GM21717 (cell line): Measurements from ENCODE around the gene GPX3.

Source experiments
- ATAC-seq: cut with Tn5 transposase; IDR thresholded peaks from one replicate; pipeline ENCODE4 v1.9.1; 2021; ENCODE audit warnings: mild to moderate bottlenecking, moderate library complexity; ENCODE audit not compliant: unreplicated experiment

GPX3 gene

DNA sequence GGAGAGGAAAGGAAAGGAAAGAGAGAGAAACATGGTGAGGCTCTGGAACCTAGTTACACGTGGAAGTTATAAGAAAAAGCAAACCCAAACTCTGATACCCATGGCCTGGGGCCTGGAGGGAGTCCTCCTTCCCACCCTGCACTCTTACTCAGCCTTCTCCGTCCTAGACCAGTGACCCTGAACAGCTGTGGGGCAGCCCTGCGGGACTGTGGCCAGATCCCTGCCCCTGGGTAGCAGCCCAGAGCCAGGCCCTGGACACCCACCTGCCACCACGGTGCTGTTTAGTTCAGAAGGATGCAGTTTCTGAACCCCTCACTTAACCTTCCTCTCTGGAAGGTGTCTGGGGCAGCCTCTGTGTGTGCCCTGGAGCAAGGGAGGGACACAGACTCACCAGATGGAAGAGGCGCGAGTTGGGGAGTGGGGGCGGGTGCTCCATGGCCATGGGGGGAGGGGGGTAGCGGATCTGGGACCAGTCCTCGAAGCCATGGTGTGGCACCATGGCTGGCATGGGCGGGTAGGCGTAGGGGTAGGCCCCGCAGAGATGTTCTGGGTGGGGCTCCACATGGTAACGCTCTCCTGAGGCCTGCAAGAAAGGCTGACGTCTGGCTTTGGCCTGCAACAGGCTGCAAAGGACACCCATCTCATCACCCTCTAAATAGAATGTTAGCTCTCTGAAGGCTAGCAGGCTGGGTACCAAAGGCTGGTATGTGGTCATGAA lies 13.0 kb downstream of the GPX3 start:
- ATAC-seq: no peak

DNA sequence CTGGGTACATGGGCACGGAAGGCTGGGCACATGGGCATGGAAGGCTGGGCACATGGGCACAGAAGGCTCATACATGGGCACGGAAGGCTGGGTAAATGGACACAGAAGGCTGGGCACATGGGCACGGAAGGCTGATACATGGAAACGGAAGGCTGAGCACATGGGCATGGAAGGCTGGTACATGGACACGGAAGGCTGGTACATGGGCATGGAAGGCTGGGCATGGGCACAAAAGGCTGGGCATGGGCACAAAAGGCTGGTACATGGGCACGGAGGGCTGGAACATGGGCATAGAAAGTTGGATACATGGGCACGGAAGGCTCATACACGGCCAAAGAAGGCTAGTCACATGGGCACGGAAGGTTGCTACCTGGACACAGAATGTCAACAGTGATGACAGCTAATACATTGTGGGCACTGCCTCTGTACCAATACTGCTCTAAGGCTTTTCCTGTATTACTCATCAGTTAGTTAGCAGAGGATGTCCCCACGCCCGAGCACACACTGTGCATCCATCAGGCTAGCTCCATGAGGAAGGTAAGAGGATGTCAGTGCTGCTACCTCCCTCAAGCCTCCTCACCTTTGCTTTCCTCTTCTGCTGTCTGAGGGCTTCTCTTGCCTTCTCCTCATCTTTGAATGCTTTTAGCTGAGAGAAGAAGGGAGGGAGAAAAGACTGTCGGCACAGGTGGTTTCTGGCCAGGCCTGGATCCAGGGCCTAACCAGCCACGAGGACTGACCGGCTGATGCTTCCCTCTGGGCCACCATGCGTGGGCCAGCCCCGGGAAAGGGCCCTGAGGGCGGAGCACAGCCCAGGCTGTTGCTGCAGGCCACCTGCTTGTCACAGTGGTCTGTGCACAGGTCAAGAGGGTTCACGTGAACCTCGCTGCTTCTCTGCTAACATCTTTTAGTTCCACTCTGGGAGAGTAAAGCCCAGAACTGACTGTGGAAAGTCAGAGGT lies 14.3 kb downstream of the GPX3 start:
- ATAC-seq: no peak

DNA sequence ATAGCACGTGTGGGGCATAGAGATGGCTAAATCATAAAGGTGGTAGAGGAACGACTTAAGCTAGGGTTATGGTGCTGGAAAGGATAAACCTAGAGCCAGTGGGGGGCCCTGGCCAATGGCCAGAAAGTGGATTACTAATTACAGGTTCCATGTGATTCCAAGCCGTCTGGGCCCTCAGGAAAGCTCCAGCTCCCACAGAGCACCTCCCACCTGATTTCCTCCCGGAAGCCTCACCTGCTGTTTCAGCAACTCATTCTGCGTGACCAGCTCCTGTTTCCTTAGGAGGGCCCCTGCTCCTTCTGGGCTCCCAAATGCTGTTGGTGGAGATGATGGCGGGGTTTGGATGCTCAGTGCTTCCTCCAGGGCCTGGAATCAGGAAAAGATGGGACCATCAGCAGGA lies 16.2 kb downstream of the GPX3 start:
- ATAC-seq: no peak

DNA sequence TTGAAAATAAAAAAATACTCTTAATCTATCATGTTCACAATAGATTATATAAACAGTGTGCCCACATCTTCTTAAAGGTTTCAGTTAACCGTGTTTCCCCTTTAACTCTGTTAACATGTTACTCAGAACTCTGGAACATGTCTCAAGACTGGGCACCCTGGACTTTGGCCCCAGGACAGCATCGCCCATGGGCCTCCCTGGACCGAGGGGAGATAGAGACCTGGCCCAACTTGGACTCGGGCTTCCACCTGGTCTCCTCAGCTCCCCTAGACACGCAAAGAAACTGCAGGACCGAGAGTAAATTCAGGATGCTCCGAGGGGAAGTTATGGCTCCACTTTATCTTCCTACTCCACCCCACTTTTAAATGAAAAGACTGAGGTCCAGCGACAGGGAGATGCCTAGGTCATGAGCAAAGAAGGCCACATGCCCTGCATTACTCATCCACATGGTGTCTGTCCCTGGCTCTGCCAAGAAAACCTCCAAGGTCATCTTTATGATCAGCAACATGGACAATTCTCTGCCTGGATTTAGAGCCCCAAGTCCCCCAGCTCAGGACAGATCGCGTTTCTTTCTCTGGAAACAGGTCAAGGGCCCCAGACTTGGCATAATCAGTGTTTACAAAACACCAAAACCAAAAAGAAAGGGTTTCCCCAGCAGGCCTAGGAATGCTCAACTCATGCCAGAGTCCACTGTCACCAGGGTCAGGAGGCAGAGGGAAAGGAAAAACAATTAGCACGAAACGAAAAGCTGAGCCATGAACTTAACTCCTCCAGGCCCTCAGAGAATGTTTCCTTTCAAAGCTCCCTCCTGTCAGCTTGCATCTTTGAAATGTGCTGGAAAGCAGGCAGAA lies 17.4 kb downstream of the GPX3 start:
- ATAC-seq: no peak

DNA sequence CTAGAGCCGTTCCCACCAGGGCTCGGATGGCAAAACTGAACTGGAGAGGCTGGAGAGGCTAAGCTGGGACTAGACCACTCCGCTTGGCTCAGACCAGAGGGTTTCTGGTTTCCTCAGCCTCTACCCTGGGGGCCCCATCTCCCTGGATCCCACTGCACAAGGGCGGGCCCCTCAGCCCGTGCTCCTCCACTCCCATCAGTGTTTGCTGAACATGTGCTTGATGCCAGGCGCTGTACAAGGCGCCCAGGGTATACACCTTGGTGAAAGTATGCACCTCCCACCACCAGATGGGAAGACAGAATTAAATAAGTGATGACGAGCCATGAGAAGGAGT lies 18.0 kb downstream of the GPX3 start:
- no peak for ATAC-seq

DNA sequence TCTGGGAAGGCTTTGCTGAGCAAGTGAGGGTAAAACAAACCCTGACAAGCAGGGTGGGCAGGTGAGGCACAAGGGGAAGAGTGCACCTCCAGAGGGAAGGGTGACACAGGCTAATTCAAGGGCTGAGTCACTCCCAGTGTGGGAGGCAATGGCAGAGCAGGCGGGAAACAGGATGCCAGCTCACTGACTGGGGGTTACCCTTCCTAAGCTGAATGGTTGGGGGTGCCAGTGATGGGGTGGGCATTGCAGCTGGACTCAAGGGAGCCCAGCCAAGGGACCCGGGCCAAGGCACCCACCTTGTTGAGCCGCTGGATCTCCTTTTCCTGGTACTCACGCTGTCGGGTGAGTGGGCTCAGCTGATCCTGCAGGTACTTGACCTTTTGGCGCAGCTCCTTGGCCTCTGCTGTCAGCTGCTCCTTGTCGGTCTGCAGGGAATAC lies 18.4 kb downstream of the GPX3 start:
- ATAC-seq: no peak

DNA sequence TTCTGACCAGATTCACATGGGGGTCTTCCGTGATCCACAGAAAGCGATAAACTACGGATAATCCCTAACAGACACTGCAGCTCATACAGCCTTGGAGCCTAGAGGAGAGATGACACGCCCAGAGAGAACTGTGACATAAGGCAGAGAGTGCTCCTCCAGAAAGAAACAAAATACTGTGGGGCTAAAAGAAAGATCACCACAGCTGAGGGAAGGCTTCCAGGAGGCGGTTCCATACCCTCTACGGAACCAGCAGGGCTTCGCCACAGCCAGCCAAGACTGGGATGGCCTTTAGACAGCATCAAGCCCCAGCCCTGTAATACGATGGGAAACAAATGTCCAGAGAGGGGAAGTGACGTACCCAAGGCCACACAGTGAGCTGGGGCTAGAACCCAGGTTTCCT lies 19.3 kb downstream of the GPX3 start:
- no peak for ATAC-seq

DNA sequence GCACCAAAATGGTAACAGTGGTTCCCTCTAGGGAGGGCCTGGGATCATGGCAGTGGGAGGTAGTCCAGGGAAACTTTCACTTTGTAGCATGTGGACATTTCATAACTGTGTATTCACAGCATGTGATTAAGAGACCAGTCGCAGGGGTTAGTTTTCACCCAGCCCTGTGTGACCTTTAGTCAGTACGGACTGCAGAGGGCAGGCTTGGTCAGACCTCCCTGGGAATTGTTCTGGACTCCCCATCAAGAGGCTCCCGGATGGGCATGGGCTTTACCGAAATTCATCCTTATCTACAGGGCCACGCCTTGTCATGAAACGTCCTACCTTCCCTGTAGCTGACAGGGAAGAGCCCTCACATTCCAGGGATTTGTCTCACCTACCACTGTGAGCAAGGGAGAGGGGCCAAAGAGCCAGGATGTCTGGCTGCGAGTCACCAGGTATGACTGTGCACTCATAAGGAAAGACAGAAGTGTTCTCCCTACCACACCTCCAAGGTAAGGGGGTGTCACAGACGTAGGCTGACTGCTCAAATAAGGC lies 19.9 kb downstream of the GPX3 start:
- no peak for ATAC-seq

DNA sequence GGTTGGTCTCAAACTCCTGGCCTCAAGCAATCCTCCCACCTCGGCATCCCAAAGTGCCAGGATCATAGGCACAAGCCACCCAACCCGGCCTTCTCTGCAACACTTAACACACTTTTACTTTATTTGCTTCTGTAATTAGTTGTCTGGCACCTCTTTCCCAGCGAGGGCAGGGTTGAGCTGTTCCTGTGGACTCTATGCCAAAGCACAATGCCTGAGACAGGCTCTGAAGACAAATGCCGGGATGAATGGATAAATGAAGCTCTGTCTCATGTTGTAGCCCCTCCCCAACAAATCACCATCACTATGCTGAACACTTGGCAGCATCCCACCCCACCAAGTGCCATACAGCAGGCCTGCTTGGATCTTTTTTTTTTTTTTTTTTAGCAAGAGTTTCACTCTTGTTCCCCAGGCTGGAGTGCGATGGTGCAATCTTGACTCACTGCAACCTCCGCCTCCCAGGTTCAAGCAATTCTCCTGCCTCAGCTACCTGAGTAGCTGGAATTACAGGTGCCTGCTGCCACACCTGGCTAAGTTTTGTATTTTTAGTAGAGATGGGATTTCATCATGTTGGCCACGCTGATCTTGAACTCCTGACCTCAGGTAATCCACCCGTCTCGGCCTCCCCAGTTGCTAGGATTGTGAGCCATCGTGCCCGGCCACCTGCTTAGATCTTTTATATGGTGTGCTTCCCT lies 21.3 kb downstream of the GPX3 start:
- ATAC-seq: no peak

DNA sequence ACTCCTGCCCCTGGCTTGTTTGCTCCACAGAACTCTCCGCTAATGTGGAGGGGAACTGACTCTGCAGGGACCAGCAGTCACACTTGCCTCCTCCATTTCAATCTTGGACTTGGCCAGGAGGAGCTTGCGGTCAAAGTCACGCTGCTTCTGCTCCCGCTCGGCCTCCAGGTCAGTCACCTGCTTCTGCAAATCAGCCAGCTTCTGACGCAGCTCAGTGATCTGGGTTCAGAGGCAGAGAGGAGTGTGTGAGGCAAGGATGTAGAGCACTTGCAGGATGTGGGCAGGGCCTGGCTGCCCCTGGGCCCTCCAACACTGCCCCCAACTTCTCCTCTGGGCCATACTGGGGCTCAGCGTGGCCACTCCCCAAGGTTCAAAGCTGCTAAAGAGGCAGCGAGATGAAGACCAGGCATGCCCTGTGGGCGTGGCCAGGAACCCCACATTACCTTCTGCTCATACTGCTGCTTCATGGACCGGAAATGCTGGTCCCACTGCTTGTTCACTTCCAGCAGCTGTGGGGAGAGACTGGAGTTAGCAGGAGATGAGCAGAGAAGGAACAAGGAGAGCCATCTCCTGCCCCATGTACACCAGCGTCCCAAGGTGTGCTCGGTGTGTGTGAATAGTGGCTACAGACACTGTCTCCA lies 22.2 kb downstream of the GPX3 start:
- ATAC-seq: no peak

DNA sequence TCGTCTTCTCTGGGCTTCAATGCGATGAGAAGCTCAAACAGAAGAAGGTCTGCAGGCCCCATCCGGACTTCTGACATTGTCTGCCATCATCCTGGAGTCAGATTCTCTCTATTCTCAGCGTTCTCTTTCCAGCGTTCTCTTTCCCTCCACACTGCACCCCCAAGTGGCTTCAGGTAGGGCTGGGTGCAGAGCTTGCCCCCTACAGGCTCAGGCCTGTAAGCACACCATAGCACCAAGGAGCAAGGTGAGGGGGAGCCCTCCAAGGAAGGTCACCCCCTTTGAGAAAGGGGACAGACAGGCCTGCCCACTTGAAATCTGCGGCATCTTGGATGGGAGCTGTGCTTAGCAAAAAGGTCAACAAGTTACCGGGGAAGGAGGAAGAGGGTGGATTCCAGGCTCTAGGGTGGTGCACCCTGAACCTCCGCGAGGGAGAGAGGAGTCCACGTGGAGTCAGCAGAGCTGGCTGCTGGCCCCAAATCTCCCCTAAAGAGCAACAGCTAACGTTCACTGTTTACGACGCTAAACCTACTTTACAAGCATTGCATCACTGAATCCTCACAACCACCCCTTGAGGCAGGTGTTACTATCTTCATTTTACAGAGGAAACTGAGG lies 27.5 kb downstream of the GPX3 start:
- ATAC-seq: no peak

DNA sequence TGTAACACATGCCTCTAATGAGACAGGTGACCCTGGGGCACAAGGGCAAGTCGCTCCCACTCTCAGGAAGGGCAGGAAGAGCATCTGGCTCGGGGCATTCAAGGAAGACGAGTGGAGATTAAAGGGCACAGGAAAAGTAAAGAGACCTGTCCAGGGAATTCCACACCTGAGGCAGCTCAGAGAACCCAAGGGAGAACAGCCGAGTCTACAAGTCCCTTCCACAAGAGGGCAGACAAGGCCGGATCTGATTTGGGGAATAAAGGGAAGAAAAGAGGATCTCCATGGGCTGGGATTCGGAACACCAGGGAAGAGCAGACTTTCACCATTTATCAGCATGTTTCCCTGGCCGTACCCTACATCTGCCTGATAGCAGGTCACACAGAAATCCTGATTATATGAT lies 28.1 kb downstream of the GPX3 start:
- ATAC-seq: no peak

DNA sequence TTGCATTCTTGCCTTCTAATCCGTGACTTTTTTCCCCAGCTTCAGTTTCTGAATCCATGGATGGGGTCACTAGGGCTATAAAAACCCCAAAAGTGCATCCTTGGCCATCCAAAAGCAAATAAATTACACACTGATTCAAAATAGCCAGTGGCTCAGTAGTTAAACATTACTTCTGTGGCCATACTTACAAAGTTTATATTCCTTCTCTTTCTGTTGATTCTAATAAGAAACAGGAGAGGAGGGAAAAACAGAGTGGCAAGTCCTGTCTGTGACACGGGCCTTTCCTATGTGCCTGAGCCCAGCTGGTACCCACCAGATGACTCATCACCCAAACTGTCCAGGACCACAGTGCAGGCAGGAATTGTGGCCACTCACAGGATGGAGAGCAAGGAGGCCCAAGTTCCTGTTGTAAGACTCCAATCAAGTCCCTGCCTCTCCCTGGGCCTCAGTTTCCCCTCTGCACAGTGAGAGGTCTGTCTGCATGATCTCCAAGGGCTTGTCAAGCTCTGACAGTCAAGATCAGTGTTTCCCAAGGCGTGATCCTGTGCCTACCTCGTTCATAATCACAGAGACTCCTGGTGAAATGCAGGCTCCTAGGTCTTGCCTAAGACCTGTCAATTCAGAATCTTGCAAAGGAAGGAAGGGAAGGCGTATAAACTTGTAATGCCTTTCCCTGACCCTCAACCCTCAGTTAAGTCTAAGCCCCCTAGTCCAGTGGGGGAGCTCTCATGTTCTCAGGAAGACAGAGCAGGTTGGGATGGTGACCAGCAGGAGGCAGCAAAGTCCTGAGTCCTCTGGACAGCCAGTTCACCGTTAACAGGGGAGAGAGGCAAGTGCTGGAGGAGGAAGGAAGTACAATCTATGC lies 30.9 kb downstream of the GPX3 start:
- peak; percentile 60 for ATAC-seq

DNA sequence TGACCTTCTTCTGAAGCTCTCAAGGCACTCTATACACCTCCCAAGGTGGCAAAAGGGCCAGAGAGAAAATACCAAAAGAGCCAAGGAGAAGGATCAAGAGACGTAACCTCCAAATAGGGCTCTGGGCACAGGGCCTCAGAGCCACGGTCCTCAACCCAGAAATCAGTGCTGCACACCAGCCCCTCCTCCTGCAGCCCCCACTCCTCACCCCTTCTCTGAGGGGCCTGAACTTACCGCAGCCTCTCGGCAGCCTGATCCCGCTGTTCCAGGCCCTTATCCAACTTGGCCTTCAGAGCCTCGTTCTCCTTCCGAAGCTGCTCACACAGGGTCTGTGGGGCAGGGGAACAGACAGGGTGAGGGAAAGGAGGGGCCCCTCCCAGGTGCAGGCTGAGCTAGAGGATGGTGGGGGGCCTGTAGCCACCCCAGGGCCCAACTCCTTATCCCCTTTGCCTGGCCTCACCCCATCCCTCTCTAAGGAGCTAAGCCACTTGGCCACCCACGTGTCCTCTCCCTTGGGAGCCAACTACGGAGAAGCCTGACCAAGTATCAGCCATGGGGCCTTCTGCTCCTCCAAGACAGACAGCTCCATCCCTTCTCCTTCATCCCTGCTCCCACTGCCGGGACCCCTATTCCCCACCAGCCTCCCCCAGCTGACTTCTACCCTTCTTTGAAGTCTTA lies 31.7 kb downstream of the GPX3 start:
- no peak for ATAC-seq

DNA sequence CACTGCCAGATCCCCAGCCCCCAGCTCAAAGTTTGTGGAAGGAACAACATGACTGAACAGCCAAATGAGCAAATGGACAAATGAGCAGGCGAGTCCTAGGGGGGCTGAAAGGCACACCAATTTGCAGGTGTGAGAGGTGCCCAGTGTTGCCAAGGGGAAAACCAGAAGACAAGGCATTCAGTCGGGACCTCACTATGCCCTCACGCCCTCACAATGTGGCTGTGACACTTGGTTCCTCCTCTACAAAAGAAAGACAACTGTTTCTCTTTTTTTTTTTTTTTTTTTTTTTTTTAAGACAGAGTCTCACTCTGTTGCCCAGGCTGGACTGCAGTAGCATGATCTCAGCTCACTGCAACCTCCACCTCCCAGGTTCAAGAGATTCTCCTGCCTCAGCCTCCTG lies 32.4 kb downstream of the GPX3 start:
- no peak for ATAC-seq

DNA sequence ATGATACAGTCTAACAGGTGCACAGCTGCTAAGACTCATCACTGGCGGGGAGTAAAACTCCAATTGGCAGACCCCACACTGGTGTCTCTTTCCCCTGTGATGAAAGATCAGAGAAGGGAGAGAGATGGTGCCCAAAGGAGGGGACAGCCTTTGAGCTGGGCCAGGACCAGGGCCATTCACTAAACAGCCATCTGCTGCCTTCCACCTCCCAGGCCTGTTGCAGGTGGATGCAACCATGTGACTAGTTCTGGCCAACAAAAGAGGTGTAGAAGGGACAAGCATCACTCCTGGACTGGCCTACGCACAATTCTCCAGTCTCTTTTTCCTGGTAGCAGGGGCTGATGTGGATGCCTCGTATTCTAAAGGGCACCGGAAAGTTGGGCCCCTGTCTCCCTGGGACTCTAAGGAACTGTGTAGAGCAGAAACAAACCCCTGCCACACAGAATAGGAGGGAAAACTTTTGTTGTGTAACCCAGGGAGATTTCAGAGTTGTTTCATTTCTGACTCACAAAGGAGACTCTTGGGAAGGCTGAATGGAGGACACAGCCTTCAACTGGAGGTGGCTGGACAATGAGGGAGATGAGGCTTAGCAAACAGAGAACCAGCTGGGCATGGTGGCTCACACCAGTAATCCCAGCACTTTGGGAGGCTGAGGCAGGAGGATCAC lies 33.5 kb downstream of the GPX3 start:
- no peak for ATAC-seq

DNA sequence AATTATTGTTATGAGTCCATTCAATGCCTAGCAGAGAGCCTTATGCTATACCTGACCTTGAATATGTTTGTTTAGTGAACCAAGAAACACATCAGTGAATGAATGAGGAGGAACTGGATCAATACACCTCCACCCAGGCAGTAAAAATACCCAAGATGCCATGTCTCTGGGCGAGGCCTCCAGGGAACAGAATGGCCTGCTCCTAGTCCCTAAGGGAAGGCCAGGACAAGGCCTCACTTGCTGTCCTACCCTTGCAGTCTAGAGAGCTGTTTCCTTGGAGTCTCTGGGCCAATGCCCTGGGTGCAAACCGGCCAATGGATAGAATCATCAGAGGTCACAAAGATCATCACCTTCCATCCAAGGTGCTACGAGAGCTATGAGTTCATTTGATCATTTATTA lies 34.3 kb downstream of the GPX3 start:
- ATAC-seq: no peak

DNA sequence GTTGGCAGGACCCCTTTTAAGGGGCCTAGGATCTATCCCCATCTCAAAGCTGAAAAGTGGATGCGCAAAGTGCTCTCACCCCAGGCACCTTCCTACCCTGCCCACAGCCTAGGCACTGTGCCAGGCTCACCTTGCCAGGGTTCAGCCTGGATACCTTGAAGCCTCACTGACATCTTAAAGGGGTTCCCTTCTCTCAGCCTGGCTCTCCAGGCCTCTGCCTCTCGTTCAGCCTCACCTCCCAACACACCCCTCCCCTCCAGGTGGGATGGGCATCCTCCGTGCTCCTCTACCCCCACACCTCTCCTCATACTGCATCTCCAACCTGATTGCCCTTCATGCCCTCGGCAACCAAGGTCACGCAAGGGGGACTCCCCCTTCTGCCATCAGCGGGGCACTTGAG lies 34.9 kb downstream of the GPX3 start:
- no peak for ATAC-seq
